GM20000 (cell line): ENCODE results near the gene STAM.
A peak's percentile ranks its signal among the peaks of the same experiment; 100 is the strongest.

Experiments used
- DNase-seq: peaks from one replicate; pipeline ENCODE4 v3.0.0; 2012; ENCODE audit warnings: low spot score
- TF ChIP-seq, protein P1 (sequence below): IDR thresholded peaks from 2 replicates; pipeline ENCODE4 v1.5.1; 2012; ENCODE audit warnings: mild to moderate bottlenecking, control low read depth; ENCODE audit errors: extremely low read depth, missing control alignments

The STAM gene

DNA sequence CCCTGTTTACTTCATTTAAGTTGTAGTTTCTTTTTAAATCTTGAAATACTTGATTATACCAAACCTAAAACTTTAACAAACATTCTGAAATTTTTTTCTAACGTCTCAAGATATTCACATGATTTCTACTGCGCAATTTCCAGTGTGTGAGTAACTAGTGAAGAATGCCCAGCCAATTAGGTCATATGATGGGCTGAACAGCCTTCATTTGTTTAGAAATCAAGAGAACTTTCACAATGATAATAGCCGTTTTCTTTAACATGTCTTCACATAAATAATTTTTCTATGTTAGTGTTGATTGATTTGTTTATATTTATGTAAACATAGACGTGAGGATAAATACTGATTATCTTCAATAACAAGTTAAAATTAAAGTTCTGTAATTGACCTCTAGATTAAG lies 21.8 kb downstream of the STAM start:
- DNase-seq: no peak
- TF ChIP-seq, protein P1, sequence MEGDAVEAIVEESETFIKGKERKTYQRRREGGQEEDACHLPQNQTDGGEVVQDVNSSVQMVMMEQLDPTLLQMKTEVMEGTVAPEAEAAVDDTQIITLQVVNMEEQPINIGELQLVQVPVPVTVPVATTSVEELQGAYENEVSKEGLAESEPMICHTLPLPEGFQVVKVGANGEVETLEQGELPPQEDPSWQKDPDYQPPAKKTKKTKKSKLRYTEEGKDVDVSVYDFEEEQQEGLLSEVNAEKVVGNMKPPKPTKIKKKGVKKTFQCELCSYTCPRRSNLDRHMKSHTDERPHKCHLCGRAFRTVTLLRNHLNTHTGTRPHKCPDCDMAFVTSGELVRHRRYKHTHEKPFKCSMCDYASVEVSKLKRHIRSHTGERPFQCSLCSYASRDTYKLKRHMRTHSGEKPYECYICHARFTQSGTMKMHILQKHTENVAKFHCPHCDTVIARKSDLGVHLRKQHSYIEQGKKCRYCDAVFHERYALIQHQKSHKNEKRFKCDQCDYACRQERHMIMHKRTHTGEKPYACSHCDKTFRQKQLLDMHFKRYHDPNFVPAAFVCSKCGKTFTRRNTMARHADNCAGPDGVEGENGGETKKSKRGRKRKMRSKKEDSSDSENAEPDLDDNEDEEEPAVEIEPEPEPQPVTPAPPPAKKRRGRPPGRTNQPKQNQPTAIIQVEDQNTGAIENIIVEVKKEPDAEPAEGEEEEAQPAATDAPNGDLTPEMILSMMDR: no peak

- no peak for DNase-seq
- TF ChIP-seq, protein P1: no peak
Observed at GRCh38 chr10:17668435-17669184, 24.7 kb downstream of the STAM start.

- peak; percentile 25 for DNase-seq
- TF ChIP-seq, protein P1: no peak
Observed at GRCh38 chr10:17669185-17669872, 25.4 kb downstream of the STAM start.

- TF ChIP-seq, protein P1: no peak
- no peak for DNase-seq
Observed at GRCh38 chr10:17671307-17671706, 27.4 kb downstream of the STAM start.

GRCh38 chr10:17673471-17674061 lies 29.6 kb downstream of the STAM start:
- TF ChIP-seq, protein P1: no peak
- DNase-seq: no peak

GRCh38 chr10:17674566-17674965 lies 30.6 kb downstream of the STAM start:
- DNase-seq: no peak
- TF ChIP-seq, protein P1: no peak

GRCh38 chr10:17675638-17676037 lies 31.7 kb downstream of the STAM start:
- no peak for DNase-seq
- TF ChIP-seq, protein P1: no peak
